Loucy (cell line): ENCODE data around the gene MLYCD.

Source experiments
- H2AFZ ChIP-seq: fragments of 200-600 bp; sonication (generic); 2 replicates; pipeline ENCODE4 v1.6.0; 2016; ENCODE audit warnings: antibody characterized with exemption, mild to moderate bottlenecking, low read length, moderate library complexity
- H3F3A ChIP-seq: fragments of 200-600 bp; 2 replicates; pipeline ENCODE4 v1.6.0; 2016; ENCODE audit warnings: antibody characterized with exemption, low read depth, mild to moderate bottlenecking
- H3K27me3 ChIP-seq: fragments of 200-600 bp; sonication (generic); 2 replicates; pipeline ENCODE4 v1.6.1; 2014; ENCODE audit warnings: low read length, mild to moderate bottlenecking; ENCODE audit not compliant: insufficient read depth, poor library complexity, severe bottlenecking
- H3K36me3 ChIP-seq: fragments of 200-600 bp; sonication (generic); 2 replicates; pipeline ENCODE4 v1.6.1; 2016; ENCODE audit warnings: low read length; ENCODE audit not compliant: insufficient read depth
- H3K4me1 ChIP-seq: fragments of 200-600 bp; sonication (generic); 2 replicates; pipeline ENCODE4 v1.5.1; 2014; ENCODE audit warnings: low read length, mild to moderate bottlenecking; ENCODE audit not compliant: insufficient read depth, poor library complexity, severe bottlenecking
- H3K4me2 ChIP-seq: fragments of 200-600 bp; sonication (generic); 2 replicates; pipeline ENCODE4 v1.6.0; 2014; ENCODE audit warnings: antibody characterized with exemption, low read length, low read depth, mild to moderate bottlenecking; ENCODE audit not compliant: poor library complexity, severe bottlenecking
- H3K4me3 ChIP-seq: fragments of 200-600 bp; sonication (generic); 2 replicates; pipeline ENCODE4 v1.5.1; 2014; ENCODE audit warnings: low read length, mild to moderate bottlenecking, mixed read lengths; ENCODE audit not compliant: poor library complexity, severe bottlenecking
- H3K79me2 ChIP-seq: fragments of 200-600 bp; sonication (generic); 2 replicates; pipeline ENCODE4 v1.6.1; 2014; ENCODE audit warnings: low read length; ENCODE audit not compliant: insufficient read depth
- H3K9ac ChIP-seq: fragments of 200-600 bp; sonication (generic); 2 replicates; pipeline ENCODE4 v1.6.0; 2014; ENCODE audit warnings: mild to moderate bottlenecking, low read depth, low read length, moderate library complexity; ENCODE audit not compliant: poor library complexity, severe bottlenecking
- H3K9me2 ChIP-seq: fragments of 200-600 bp; sonication (generic); replicated peaks from 2 replicates; pipeline ENCODE4 v1.6.1; 2016; ENCODE audit warnings: low read depth, low read length, mixed read lengths
- H3K9me3 ChIP-seq: fragments of 200-600 bp; sonication (generic); 2 replicates; pipeline ENCODE4 v1.6.1; 2014; ENCODE audit warnings: mild to moderate bottlenecking, antibody characterized with exemption, low read length, low read depth; ENCODE audit not compliant: insufficient read depth
- H4K20me1 ChIP-seq: fragments of 200-600 bp; sonication (generic); 2 replicates; pipeline ENCODE4 v1.6.0; 2014; ENCODE audit warnings: antibody characterized with exemption, low read length, mild to moderate bottlenecking; ENCODE audit not compliant: insufficient read depth, poor library complexity, severe bottlenecking
- EZH2phosphoT487 ChIP-seq: fragments of 200-600 bp; IDR thresholded peaks from 2 replicates; pipeline ENCODE4 v1.6.1; 2018; ENCODE audit warnings: antibody characterized with exemption, mild to moderate bottlenecking, moderate library complexity, borderline replicate concordance
- TF ChIP-seq, protein P1 (sequence below): fragments of 200-600 bp; sonication (generic); conservative IDR thresholded peaks from 2 replicates; pipeline ENCODE4 v1.5.1; 2014; ENCODE audit warnings: mild to moderate bottlenecking, antibody characterized with exemption, low read length

MLYCD gene

GRCh38 chr16:83913245-83913633, 14.3 kb downstream of the MLYCD start:
- TF ChIP-seq, protein P1, sequence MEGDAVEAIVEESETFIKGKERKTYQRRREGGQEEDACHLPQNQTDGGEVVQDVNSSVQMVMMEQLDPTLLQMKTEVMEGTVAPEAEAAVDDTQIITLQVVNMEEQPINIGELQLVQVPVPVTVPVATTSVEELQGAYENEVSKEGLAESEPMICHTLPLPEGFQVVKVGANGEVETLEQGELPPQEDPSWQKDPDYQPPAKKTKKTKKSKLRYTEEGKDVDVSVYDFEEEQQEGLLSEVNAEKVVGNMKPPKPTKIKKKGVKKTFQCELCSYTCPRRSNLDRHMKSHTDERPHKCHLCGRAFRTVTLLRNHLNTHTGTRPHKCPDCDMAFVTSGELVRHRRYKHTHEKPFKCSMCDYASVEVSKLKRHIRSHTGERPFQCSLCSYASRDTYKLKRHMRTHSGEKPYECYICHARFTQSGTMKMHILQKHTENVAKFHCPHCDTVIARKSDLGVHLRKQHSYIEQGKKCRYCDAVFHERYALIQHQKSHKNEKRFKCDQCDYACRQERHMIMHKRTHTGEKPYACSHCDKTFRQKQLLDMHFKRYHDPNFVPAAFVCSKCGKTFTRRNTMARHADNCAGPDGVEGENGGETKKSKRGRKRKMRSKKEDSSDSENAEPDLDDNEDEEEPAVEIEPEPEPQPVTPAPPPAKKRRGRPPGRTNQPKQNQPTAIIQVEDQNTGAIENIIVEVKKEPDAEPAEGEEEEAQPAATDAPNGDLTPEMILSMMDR, result no peak
- no peak for TF ChIP-seq EZH2phosphoT487
- no peak overlapping the region for H2AFZ ChIP-seq
- no peaks in the 10 kb centered on the region for H3K9me2 ChIP-seq
- H4K20me1 ChIP-seq, result no peaks in the 10 kb centered on the region
- no peaks in the 10 kb centered on the region for H3K4me1 ChIP-seq
- peaks cover 44% of the 10 kb centered on the region; the same call in 1 of the 2 replicates for H3K36me3 ChIP-seq
- H3K9ac ChIP-seq, result no peak overlapping the region
- H3K79me2 ChIP-seq, result no peaks in the 10 kb centered on the region
- no peak overlapping the region for H3K4me2 ChIP-seq
- H3K9me3 ChIP-seq, result no peaks in the 10 kb centered on the region
- H3K4me3 ChIP-seq, result no peak overlapping the region
- no peaks in the 10 kb centered on the region for H3K27me3 ChIP-seq
- no peaks in the 10 kb centered on the region for H3F3A ChIP-seq

- H3F3A ChIP-seq, result no peaks in the 10 kb centered on the region
- H3K9me2 ChIP-seq, result no peaks in the 10 kb centered on the region
- no peaks in the 10 kb centered on the region for H4K20me1 ChIP-seq
- H3K4me3 ChIP-seq, result no peak overlapping the region
- no peak overlapping the region for H3K9ac ChIP-seq
- no peaks in the 10 kb centered on the region for H3K4me1 ChIP-seq
- TF ChIP-seq, protein P1, result no peak
- no peak for TF ChIP-seq EZH2phosphoT487
- H3K4me2 ChIP-seq, result no peak overlapping the region
- no peak overlapping the region for H2AFZ ChIP-seq
- H3K9me3 ChIP-seq, result no peaks in the 10 kb centered on the region
- H3K27me3 ChIP-seq, result no peaks in the 10 kb centered on the region
- H3K36me3 ChIP-seq, result peaks cover 53% of the 10 kb centered on the region; the same call in 1 of the 2 replicates
- H3K79me2 ChIP-seq, result no peaks in the 10 kb centered on the region
Measured at GRCh38 chr16:83914091-83914710, 15.3 kb downstream of the MLYCD start.

DNA sequence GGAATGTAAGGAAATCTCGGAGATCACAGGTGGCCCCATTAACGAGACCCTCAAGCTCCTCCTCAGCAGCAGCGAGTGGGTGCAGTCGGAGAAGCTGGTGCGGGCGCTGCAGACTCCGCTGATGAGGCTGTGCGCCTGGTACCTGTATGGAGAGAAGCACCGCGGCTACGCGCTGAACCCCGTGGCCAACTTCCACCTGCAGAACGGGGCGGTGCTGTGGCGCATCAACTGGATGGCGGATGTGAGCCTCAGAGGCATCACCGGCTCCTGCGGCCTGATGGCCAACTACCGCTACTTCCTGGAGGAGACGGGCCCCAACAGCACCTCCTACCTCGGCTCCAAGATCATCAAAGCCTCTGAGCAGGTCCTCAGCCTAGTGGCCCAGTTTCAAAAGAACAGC, 16.2 kb downstream of the MLYCD start:
- H3K9me2 ChIP-seq, result no peaks in the 10 kb centered on the region
- no peaks in the 10 kb centered on the region for H3K4me1 ChIP-seq
- H3K4me3 ChIP-seq, result no peak overlapping the region
- no peaks in the 10 kb centered on the region for H3K9me3 ChIP-seq
- H4K20me1 ChIP-seq, result no peaks in the 10 kb centered on the region
- H3K4me2 ChIP-seq, result no peak overlapping the region
- H2AFZ ChIP-seq, result no peak overlapping the region
- peaks cover 58% of the 10 kb centered on the region; the same call in 1 of the 2 replicates for H3K36me3 ChIP-seq
- TF ChIP-seq, protein P1, result no peak
- no peak for TF ChIP-seq EZH2phosphoT487
- no peak overlapping the region for H3K9ac ChIP-seq
- H3K79me2 ChIP-seq, result no peaks in the 10 kb centered on the region
- H3F3A ChIP-seq, result no peaks in the 10 kb centered on the region
- H3K27me3 ChIP-seq, result no peaks in the 10 kb centered on the region
